Tibial nerve (tissue), 4 donors: ENCODE data around the gene DNAJC5. TPM values are rescaled to one million over a fixed set of nuclear protein-coding genes. Genes with fewer than 3 reads are reported as not detected.
"Not testable (repeated sequence)": the region's sequence is repeated elsewhere in the genome, so short reads cannot be mapped to it uniquely, and the experiment has no call there.

ENCODE experiments used
- DNase-seq, 2 donors: peaks; one replicate each; pipeline ENCODE4 v3.0.0-alpha.2; 2019; ENCODE audit warnings: low spot score in 2 of 2
- H3K27ac ChIP-seq, 4 donors: fragments of 200-600 bp; sonication (generic) in 3 of 4; one replicate each; pipeline ENCODE4 v1.5.1; 2017 to 2019; ENCODE audit warnings: mild to moderate bottlenecking in 1 of 4
- H3K27me3 ChIP-seq, 2 donors: fragments of 200-600 bp; sonication (generic) in 1 of 2; one replicate each; pipeline versions ENCODE4 v1.5.1 to v1.6.0; 2017 to 2019
- H3K36me3 ChIP-seq, 3 donors: fragments of 200-600 bp; sonication (generic); one replicate each; pipeline ENCODE4 v1.5.1; 2018 to 2019
- H3K4me1 ChIP-seq, 4 donors: fragments of 200-600 bp; sonication (generic) in 3 of 4; one replicate each; pipeline ENCODE4 v1.5.1; 2017 to 2019
- H3K4me3 ChIP-seq, 4 donors: fragments of 200-600 bp; sonication (generic) in 3 of 4; one replicate each; pipeline ENCODE4 v1.5.1; 2017 to 2019; ENCODE audit warnings: mild to moderate bottlenecking in 1 of 4, moderate library complexity in 1 of 4
- H3K9me3 ChIP-seq, 4 donors: fragments of 200-600 bp; sonication (generic) in 3 of 4; one replicate each; pipeline ENCODE4 v1.5.1; 2017 to 2019
- CTCF ChIP-seq, 5 experiments: fragments of 200-600 bp in 3 of 5; fragments of 450-650 bp in 2 of 5; sonication (generic) in 3 of 5; IDR thresholded peaks; one replicate each; pipeline ENCODE4 v1.5.1; 2016 to 2019; ENCODE audit warnings: antibody characterized with exemption in 5 of 5, mild to moderate bottlenecking in 3 of 5, moderate library complexity in 2 of 5
- EP300 ChIP-seq, 2 donors: sonication (generic); formaldehyde crosslinking; IDR thresholded peaks; one replicate each; pipeline ENCODE4 v1.6.1; 2017; ENCODE audit warnings: antibody characterized with exemption in 2 of 2, mild to moderate bottlenecking in 1 of 2
- POLR2A ChIP-seq, 2 donors: fragments of 450-650 bp; IDR thresholded peaks; one replicate each; pipeline ENCODE4 v1.6.1; 2017; ENCODE audit warnings: antibody characterized with exemption in 2 of 2, mild to moderate bottlenecking in 2 of 2, moderate library complexity in 2 of 2
- WGBS, 2 donors: methylation state at CpG; one replicate each; pipeline ENCODE4 v1.1.5; 2018; 5-methylcytosine and 5-hydroxymethylcytosine counted together
- total RNA-seq, 4 donors: library from RNA; depleted of rRNA; stranded (reverse); fragments of >200 nt; gene quantifications; one replicate each; pipeline ENCODE4 v1.1.0, GENCODE V29; 2016

DNAJC5 gene
- total RNA-seq, 4 donors from 2014 or later = 30.6 to 40.2 (median 32.1) TPM

- 78 to 80% methylated on average over 14 of the region's 14 CpGs for WGBS, 2 donors
Measured at GRCh38 chr20:63878899-63879663, 15.8 kb upstream of the DNAJC5 start.

GRCh38 chr20:63880901-63881300 is 14.0 kb upstream of the DNAJC5 start:
- H3K27ac ChIP-seq, H3K27me3 ChIP-seq, H3K4me1 ChIP-seq, H3K9me3 ChIP-seq, H3K4me3 ChIP-seq, DNase-seq: not testable (repeated sequence)
- peaks cover 0 to 92% (median 10%) of the 10 kb centered on the region in 3 donors for H3K36me3 ChIP-seq
- 91 to 93% methylated on average over 13 of the region's 13 CpGs for WGBS, 2 donors

More at GRCh38 chr20:63878899-63879663, 15.8 kb upstream of the DNAJC5 start:
- no peaks in the 10 kb centered on the region for H3K9me3 ChIP-seq
- no peak overlapping the region for H3K4me3 ChIP-seq
- TF ChIP-seq POLR2A (IDR thresholded peaks at IDR 0.05) (no peak), EP300 (IDR thresholded peaks at IDR 0.05) (no peak), CTCF (IDR thresholded peaks at IDR 0.05) (no peak)
- peaks cover 0 to 92% (median 27%) of the 10 kb centered on the region in 3 donors for H3K36me3 ChIP-seq
- DNase-seq = no peak
- no peaks in the 10 kb centered on the region for H3K27me3 ChIP-seq
- H3K4me1 ChIP-seq = peaks cover 0 to 2% (median 0%) of the 10 kb centered on the region in 4 donors
- no peak overlapping the region for H3K27ac ChIP-seq

GRCh38 chr20:63881451-63882226 is 13.3 kb upstream of the DNAJC5 start:
- Histone ChIP-seq H3K9me3 (no peaks in the 10 kb centered on the region), H3K4me1 (peaks cover 0 to 2% (median 0%) of the 10 kb centered on the region in 4 donors), H3K27me3 (no peaks in the 10 kb centered on the region), H3K27ac (no peak overlapping the region), H3K4me3 (no peak overlapping the region), H3K36me3 (peaks cover 0 to 91% (median 7%) of the 10 kb centered on the region in 3 donors)
- TF ChIP-seq CTCF (IDR thresholded peaks at IDR 0.05) (no peak), EP300 (IDR thresholded peaks at IDR 0.05) (no peak), POLR2A (IDR thresholded peaks at IDR 0.05) (no peak)
- DNase-seq = no peak
- 82 to 85% methylated on average over 15 to 19 of the region's 19 CpGs for WGBS, 2 donors

GRCh38 chr20:63882257-63883200 is 12.4 kb upstream of the DNAJC5 start:
- Histone ChIP-seq H3K36me3 (peaks cover 0 to 91% (median 10%) of the 10 kb centered on the region in 3 donors), H3K4me1 (peaks cover 0 to 2% (median 0%) of the 10 kb centered on the region in 4 donors)
- TF ChIP-seq CTCF (IDR thresholded peaks at IDR 0.05) = no peak

GRCh38 chr20:63883201-63883593 is 11.7 kb upstream of the DNAJC5 start:
- Histone ChIP-seq H3K36me3 (peaks cover 0 to 91% (median 10%) of the 10 kb centered on the region in 3 donors), H3K9me3 (no peaks in the 10 kb centered on the region), H3K4me1 (no peaks in the 10 kb centered on the region), H3K27ac (no peak overlapping the region), H3K27me3 (no peaks in the 10 kb centered on the region), H3K4me3 (no peak overlapping the region)
- no peak for TF ChIP-seq POLR2A (IDR thresholded peaks at IDR 0.05)
- TF ChIP-seq CTCF (IDR thresholded peaks at IDR 0.05) = no peak
- no peak for TF ChIP-seq EP300 (IDR thresholded peaks at IDR 0.05)
- no peak for DNase-seq
- WGBS, 2 donors = 85 to 94% methylated on average over 3 to 6 of the region's 6 CpGs

More at GRCh38 chr20:63882257-63883200, 12.4 kb upstream of the DNAJC5 start:
- 75 to 84% methylated on average over 27 of the region's 28 CpGs for WGBS, 2 donors
- H3K27me3 ChIP-seq = no peaks in the 10 kb centered on the region
- DNase-seq = no peak
- H3K27ac ChIP-seq = no peak overlapping the region
- no peak overlapping the region for H3K4me3 ChIP-seq
- no peaks in the 10 kb centered on the region for H3K9me3 ChIP-seq
